ENCODE data around the gene SH2D3A.

SH2D3A gene

DNA sequence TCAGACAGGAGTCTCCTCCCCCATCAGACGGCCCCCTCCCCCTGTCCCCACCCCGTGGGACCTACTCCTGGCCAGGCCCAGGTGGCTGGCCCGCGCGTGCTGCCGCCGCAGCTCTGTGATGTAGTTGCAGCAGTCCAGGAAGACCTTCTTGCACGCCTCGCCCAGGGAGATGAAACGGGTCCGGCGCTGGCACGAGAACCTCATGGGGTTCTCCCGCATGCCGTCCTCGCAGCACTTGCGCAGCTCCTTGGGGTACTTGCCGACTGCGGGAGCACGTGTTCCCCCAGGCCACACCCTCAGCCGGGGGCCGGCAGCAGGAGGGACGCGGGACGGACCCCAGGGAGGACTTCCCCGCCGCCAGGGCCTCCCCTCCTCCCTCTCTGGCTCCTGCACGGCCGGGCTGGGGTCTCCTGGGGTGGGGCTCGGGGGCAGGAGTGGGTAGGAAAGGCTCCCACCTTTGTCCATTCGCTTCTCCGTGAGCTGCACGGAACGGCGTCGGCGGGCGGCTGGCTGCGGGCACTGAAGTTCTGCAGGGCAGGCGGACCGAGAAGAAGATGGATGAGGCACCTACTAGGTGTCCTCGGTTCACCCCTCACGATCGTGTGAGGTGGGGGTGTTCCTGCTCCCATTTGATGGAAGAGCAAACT is 60.1 kb downstream of the SH2D3A start:
- H3K4me1 Mint-ChIP-seq (ENCODE audit: low read depth in 2 of 2) = peaks cover 10 to 20% of the 10 kb centered on the region in 2 donors
- H3K4me3 Mint-ChIP-seq = no peak overlapping the region
- H3K27ac Mint-ChIP-seq = no peak overlapping the region
- H3K9me3 Mint-ChIP-seq = no peaks in the 10 kb centered on the region
- no peaks in the 10 kb centered on the region for H3K36me3 Mint-ChIP-seq (ENCODE audit: insufficient read depth)
- peaks cover 39 to 41% of the 10 kb centered on the region in 2 donors for H3K27me3 Mint-ChIP-seq
- DNase-seq = no peak
- ATAC-seq (replicated peaks) = no peak

DNA sequence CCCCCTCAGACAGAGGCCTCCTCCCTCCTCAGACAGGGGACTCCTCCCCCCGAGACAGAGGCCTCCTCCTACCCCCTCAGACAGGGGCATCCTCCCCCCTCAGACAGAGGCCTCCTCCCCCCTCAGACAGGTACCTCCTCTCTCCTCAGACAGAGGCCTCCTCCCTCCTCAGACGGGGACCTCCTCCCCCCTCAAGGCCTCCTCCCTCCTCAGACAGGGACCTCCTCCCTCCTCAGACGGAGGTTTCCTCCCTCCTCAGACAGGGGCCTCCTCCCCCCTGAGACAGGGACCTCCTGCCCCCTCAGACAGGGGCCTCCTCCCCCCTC is 60.6 kb downstream of the SH2D3A start:
- Mint-ChIP-seq H3K4me3 (no peak overlapping the region), H3K36me3 (ENCODE audit: insufficient read depth) (no peaks in the 10 kb centered on the region), H3K27ac (no peak overlapping the region), H3K9me3 (no peaks in the 10 kb centered on the region), H3K4me1 (ENCODE audit: low read depth in 2 of 2) (peaks cover 10 to 20% of the 10 kb centered on the region in 2 donors), H3K27me3 (peaks cover 39 to 41% of the 10 kb centered on the region in 2 donors)
- DNase-seq (no peak), ATAC-seq (replicated peaks) (no peak)

DNA sequence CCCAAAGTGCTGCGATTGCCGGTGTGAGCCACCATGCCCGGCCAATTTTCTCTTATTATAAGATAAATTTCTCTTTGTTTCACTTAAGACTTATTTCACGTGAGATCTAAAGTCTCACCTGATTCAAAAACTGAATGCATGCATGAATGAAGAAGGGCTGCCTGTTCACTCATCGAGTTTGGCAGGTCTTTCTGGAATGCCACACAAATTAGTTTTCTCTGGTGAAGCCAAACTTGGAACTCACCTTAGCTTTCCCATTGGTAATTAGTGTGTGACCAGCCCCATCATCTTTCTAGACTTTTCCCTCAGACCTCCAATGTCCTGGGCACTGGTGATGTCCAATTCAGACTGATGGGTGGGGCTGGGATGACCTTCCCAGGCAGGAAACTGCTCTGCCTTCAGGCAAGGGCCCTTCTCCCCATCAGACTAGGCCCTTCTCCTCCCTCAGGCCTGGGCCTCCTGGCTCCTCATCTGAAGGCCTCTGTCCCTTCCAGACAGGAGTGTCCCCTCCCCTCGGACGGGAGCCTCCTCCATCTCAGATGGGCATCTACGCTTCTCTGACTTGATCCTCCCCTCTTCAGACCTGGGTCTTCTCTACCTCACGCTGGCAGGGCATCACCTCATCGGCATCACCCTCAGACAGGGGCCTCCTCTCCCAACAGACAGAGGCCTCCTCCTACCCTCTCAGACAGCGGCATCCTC is 61.2 kb downstream of the SH2D3A start:
- Mint-ChIP-seq H3K9me3 (no peaks in the 10 kb centered on the region), H3K4me3 (no peak overlapping the region), H3K4me1 (ENCODE audit: low read depth in 2 of 2) (peaks cover 10 to 18% of the 10 kb centered on the region in 2 donors), H3K27ac (no peak overlapping the region), H3K27me3 (peaks cover 35 to 37% of the 10 kb centered on the region in 2 donors), H3K36me3 (ENCODE audit: insufficient read depth) (no peaks in the 10 kb centered on the region)
- DNase-seq = no peak
- no peak for ATAC-seq (replicated peaks)
